ENCODE results near the gene PUM1.

DNA sequence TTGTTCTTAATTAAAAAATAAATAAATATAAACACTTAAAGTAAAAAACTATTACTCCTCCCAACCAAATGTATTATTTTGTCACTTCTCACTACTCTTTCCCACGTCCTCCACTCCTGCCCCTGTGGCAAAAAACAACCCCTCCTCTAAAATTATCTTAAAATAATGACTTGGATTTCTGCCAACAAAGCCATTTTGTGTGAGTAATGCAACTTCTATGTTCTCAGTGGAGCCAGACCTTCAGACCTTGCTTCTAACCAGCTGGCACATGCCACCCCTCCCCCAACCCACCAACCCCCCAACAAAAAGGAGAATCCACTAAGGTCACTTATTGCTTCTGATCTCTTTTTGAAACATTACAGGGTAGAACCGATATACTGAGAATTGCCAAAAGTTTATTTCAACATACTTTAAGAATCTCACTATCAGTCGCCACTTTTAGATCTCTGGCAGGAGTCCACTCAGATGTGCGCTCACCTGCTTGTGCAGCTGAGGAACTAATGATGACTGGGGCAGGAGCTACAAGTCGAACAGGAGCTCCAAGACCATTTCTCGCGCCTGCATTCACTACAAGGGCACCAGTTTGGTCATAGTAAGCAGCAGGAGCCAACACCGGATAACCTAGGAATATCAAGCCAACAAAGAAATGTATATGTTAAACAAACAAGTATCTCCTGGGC is 98.7 kb downstream of the PUM1 start:
- TF ChIP-seq POLR2AphosphoS5 (IDR thresholded peaks at IDR 0.05; ENCODE audit: low read depth, low read length) (no peak), FOXP2 (optimal IDR thresholded peaks at IDR 0.05; ENCODE audit: borderline replicate concordance, extremely low read depth, extremely low read length, insufficient read depth) (no peak), TAF1 (IDR thresholded peaks at IDR 0.05; ENCODE audit: borderline replicate concordance, insufficient read depth, low read length) (no peak)

Data from PFSK-1 (cell line).